ENCODE measurements around the gene SGO2.

SGO2 gene

DNA sequence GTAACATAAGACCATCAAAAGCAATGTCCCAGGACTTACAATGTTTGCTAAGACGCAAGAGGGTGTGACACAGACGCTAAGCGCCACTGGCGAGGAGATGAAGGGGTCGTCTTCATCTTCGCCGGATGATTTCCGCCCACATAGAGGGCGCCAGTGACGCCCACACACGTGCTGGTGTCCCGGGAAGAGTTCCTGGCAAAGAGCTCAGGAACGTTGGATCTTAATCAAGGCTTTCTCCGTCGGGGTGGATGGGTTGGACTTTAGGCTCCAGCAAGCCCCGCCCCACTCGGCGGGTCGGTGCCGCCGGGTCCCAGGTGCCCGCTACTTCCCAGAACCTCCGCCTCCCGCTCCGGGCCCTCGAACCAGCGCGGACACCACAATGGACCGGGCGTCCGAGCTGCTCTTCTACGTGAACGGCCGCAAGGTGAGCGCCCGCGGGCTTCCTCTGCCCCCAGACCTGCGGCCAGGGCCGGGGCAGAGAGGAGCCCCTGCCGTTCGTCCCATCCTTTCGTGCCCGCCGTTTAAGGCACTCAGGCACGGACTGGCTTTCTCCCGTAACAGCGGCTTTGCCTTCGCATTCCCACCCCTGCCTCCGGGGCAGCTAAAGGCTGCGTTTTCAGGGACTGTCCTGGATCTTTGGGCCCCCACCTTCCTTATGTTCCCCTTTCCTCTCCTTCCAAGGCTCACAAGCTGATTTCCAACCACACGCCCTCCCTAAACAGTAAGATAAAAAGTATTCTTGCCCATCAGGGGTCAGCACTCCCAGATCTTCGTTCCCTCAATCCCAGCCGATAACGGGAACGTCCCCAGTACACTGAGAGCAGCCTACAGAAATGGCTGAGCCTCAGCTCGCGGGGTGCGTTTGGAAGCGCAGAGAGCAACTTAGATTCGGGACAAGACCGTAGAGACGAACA is 60.0 kb downstream of the SGO2 start, which contains the start of gene AOX1:
Gene AOX1, plus strand, starts transcription at position 285 of the 914 bp plus-strand sequence. Its CDS starts 95 bp downstream, at position 380.
- H3K4me1 ChIP-seq (ENCODE audit: control insufficient read depth, insufficient read depth, low read length) = peaks cover 8% of the 10 kb centered on the region
- no peaks in the 10 kb centered on the region for H3K36me3 ChIP-seq (ENCODE audit: control insufficient read depth, insufficient read depth, low read length)
- H3K9me3 ChIP-seq (ENCODE audit: control insufficient read depth, low read length) = no peaks in the 10 kb centered on the region
- peaks cover 47% of the 10 kb centered on the region for H3K27me3 ChIP-seq (ENCODE audit: control insufficient read depth, insufficient read depth, low read length)
- no peak within 1 kb of the TSS for H3K4me3 ChIP-seq (ENCODE audit: low read length)
- H3K9ac ChIP-seq (ENCODE audit: low read length) = peak within 1 kb of the TSS; percentile 37

DNA sequence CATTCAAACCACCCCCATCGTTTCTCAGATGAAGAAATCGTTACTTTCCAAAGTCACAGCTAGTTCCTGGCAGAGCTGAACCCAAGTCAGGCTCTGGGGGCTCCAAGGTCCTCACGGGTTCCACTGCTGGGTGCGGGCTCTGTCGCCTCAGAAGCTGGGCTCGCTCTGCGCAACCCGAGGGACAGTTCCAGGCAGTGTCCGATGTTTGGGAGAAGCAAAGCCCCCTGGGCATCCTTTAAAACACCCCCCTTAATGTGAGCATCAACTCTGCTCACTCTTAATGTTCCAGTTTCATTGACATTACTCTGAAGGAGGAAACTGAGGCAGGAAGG is 60.6 kb downstream of the SGO2 start:
- Histone ChIP-seq H3K4me3 (ENCODE audit: low read length) (no peak overlapping the region), H3K4me1 (ENCODE audit: control insufficient read depth, insufficient read depth, low read length) (peaks cover 8% of the 10 kb centered on the region), H3K27me3 (ENCODE audit: control insufficient read depth, insufficient read depth, low read length) (peaks cover 53% of the 10 kb centered on the region), H3K9ac (ENCODE audit: low read length) (peak overlapping the region; percentile 37), H3K9me3 (ENCODE audit: control insufficient read depth, low read length) (no peaks in the 10 kb centered on the region), H3K36me3 (ENCODE audit: control insufficient read depth, insufficient read depth, low read length) (no peaks in the 10 kb centered on the region)

DNA sequence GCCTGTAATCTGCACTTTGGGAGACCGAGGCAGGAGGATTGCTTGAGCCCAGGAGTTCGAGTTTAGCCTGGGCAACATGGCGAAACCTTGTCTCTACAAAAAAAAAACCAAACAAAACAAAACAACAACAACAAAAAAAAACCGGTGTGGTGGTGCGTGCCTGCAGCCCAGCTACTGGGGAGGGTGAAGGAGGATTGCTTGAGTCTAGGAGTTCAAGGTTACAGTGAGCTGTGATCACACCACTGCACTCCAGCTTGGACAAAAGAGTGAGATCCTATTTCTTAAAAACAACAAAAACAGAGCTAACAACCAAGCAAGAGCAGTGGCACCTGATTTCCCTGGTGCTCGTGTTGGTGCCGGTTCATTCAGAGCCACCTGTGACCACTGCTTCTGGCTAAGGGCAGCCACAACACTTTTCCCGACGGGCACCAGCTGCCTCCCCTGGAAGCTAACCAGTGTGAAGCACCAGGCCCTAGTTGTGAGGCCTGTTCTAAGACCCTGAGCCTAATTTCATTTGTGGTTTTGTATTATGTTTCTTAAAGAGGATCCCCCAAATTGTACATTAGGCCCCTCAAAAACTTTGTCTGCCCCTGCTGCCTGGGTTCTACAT is 61.1 kb downstream of the SGO2 start:
- H3K4me3 ChIP-seq (ENCODE audit: low read length) = no peak overlapping the region

GRCh38 chr2:200588076-200588678 is 62.2 kb downstream of the SGO2 start:
- peaks cover 56% of the 10 kb centered on the region for H3K27me3 ChIP-seq (ENCODE audit: control insufficient read depth, insufficient read depth, low read length)
- H3K9ac ChIP-seq (ENCODE audit: low read length) = no peak overlapping the region

More for the DNA sequence above, 61.1 kb downstream of the SGO2 start:
- Histone ChIP-seq H3K9ac (ENCODE audit: low read length) (no peak overlapping the region), H3K4me1 (ENCODE audit: control insufficient read depth, insufficient read depth, low read length) (peaks cover 10% of the 10 kb centered on the region), H3K9me3 (ENCODE audit: control insufficient read depth, low read length) (no peaks in the 10 kb centered on the region), H3K36me3 (ENCODE audit: control insufficient read depth, insufficient read depth, low read length) (no peaks in the 10 kb centered on the region), H3K27me3 (ENCODE audit: control insufficient read depth, insufficient read depth, low read length) (peaks cover 56% of the 10 kb centered on the region)

DNA sequence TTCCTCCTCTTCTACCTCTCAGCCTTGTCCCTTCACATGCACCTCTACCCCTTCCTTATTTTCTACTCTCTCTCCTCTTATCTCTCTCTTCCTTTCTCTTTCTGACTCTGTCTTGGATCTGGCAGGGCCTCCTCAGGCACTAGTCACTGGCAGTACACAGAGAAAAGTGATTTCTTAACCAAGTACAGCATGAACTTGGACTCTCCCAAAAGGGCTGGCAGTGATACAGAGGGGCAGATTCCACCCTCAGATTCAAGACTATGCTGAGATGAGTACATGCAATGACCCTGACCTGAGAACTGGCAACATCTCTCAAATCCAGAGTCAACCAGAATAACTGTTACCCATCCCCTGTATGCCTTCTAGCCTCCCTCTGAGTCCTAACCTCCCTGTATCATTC is 64.1 kb downstream of the SGO2 start:
- H3K9me3 ChIP-seq (ENCODE audit: control insufficient read depth, low read length) = no peaks in the 10 kb centered on the region
- H3K27me3 ChIP-seq (ENCODE audit: control insufficient read depth, insufficient read depth, low read length) = peaks cover 56% of the 10 kb centered on the region
- H3K4me3 ChIP-seq (ENCODE audit: low read length) = no peak overlapping the region
- H3K4me1 ChIP-seq (ENCODE audit: control insufficient read depth, insufficient read depth, low read length) = peaks cover 17% of the 10 kb centered on the region
- H3K9ac ChIP-seq (ENCODE audit: low read length) = no peak overlapping the region
- no peaks in the 10 kb centered on the region for H3K36me3 ChIP-seq (ENCODE audit: control insufficient read depth, insufficient read depth, low read length)

More at GRCh38 chr2:200588076-200588678, 62.2 kb downstream of the SGO2 start:
- Histone ChIP-seq H3K4me1 (ENCODE audit: control insufficient read depth, insufficient read depth, low read length) (peaks cover 17% of the 10 kb centered on the region), H3K9me3 (ENCODE audit: control insufficient read depth, low read length) (no peaks in the 10 kb centered on the region), H3K4me3 (ENCODE audit: low read length) (no peak overlapping the region), H3K36me3 (ENCODE audit: control insufficient read depth, insufficient read depth, low read length) (no peaks in the 10 kb centered on the region)

DNA sequence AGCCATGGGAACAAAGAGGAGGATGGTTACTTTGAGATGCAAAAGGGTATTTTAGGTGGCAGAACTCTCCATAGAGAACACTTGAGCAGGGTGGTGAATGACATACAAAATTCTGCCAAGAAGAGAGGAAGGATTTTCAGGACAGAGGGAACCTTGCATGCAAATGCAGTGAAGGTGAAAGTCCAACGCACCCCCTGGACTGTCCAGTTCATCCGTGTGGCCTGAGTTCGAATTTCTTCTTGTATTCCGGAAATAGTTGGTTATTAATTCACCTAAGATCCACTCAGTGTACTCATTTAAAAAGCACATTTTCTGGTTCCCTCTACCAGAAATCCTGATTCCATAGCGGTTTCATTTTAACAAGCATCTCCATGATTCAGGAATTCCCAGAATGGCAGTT is 65.3 kb downstream of the SGO2 start:
- Histone ChIP-seq H3K36me3 (ENCODE audit: control insufficient read depth, insufficient read depth, low read length) (no peaks in the 10 kb centered on the region), H3K27me3 (ENCODE audit: control insufficient read depth, insufficient read depth, low read length) (peaks cover 54% of the 10 kb centered on the region), H3K4me3 (ENCODE audit: low read length) (no peak overlapping the region), H3K4me1 (ENCODE audit: control insufficient read depth, insufficient read depth, low read length) (peaks cover 9% of the 10 kb centered on the region), H3K9ac (ENCODE audit: low read length) (no peak overlapping the region), H3K9me3 (ENCODE audit: control insufficient read depth, low read length) (no peaks in the 10 kb centered on the region)

DNA sequence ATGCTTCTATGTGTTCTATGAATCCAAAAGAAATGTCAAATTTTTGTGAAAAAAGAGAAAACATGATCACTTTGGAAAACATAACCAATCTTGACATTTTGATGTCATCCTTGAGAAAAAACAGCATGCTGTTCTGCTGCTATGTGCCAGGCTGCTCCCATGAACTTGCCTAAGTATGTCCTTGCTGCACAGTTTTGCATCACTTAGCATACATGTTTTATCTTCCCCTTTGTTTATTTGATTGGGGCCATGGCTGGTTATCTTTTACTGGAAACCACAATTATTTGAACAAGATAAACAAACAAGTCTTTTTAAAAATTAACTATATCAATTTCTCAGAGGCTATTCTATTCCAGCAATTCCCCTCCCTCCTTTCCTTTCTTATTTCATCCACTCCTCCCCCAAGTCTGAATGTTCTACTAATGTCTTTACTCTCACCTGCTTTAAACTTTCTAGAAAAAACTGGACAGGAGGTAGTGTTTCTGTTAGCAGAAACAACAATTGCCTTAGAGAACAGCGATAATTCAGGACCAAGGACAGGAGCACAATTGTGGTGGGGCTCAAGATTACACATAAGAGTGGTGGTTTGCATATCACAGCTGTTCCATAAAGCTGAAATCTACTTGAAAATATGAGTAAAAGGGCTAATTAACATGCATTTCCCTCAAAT is 66.5 kb downstream of the SGO2 start:
- Histone ChIP-seq H3K9me3 (ENCODE audit: control insufficient read depth, low read length) (no peaks in the 10 kb centered on the region), H3K4me3 (ENCODE audit: low read length) (no peak overlapping the region), H3K9ac (ENCODE audit: low read length) (no peak overlapping the region), H3K4me1 (ENCODE audit: control insufficient read depth, insufficient read depth, low read length) (peaks cover 9% of the 10 kb centered on the region), H3K27me3 (ENCODE audit: control insufficient read depth, insufficient read depth, low read length) (peaks cover 53% of the 10 kb centered on the region), H3K36me3 (ENCODE audit: control insufficient read depth, insufficient read depth, low read length) (no peaks in the 10 kb centered on the region)

DNA sequence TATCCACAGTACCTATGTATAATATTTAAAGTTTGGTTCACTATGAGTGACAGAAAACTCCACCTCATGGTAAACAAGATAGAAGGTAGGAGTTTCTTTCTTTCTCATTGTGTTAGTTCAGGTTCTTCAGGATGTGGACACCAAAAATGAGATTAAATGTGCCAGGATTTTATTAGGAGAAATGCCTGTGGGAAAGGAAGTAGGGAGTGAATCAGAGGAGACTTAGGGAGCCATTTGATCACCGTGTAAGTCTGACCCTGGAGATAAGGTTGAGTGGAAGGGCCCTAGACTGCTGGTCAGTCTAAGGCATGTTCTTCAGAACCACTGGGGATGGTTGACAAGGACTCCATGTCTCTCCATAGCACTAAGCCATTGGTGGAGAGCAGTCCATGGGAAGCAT is 67.9 kb downstream of the SGO2 start:
- Histone ChIP-seq H3K4me1 (ENCODE audit: control insufficient read depth, insufficient read depth, low read length) (peaks cover 9% of the 10 kb centered on the region), H3K36me3 (ENCODE audit: control insufficient read depth, insufficient read depth, low read length) (no peaks in the 10 kb centered on the region), H3K4me3 (ENCODE audit: low read length) (no peak overlapping the region), H3K27me3 (ENCODE audit: control insufficient read depth, insufficient read depth, low read length) (peaks cover 46% of the 10 kb centered on the region), H3K9ac (ENCODE audit: low read length) (no peak overlapping the region), H3K9me3 (ENCODE audit: control insufficient read depth, low read length) (no peaks in the 10 kb centered on the region)

- Histone ChIP-seq H3K36me3 (ENCODE audit: control insufficient read depth, insufficient read depth, low read length) (no peaks in the 10 kb centered on the region), H3K9me3 (ENCODE audit: control insufficient read depth, low read length) (no peaks in the 10 kb centered on the region), H3K9ac (ENCODE audit: low read length) (no peak overlapping the region), H3K4me3 (ENCODE audit: low read length) (no peak overlapping the region), H3K27me3 (ENCODE audit: control insufficient read depth, insufficient read depth, low read length) (peaks cover 34% of the 10 kb centered on the region), H3K4me1 (ENCODE audit: control insufficient read depth, insufficient read depth, low read length) (peaks cover 9% of the 10 kb centered on the region)
Observed at GRCh38 chr2:200595913-200596312, 69.9 kb downstream of the SGO2 start.

DNA sequence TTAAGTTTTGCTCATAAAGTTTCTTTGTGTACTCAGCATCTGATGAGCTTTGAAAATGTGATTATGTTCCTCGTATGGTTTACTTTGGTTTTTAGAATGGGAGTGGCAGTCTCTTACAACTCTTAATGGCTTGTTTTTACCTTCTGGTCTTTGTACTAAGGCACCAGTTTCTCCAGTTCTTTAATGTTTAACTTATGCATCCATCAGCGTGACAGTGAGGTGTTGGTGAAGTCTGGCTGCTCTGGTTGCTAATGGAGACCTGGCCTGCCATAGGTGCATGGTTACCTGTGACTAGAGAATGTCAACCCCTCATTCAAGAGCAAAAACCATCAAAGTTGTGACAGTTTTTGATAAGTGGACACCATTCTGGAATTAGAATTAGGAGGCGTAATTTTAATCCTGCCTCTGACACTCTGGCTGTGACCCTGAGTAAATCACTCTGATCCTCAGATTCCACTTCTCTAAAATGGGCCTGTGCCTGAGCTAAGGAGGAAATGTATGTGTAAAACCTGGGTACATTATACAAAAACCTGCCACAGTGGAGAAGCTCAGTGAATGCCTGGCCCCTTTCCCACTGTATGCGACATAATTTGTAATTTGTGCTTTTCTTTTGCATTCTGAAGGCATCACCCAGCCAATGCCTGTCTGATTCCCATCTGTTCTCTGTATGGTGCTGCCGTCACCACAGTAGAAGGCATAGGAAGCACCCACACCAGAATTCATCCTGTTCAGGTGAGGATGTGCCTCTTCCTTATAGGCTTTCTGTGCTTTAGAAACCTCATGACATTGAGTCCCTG is 71.0 kb downstream of the SGO2 start:
- Histone ChIP-seq H3K9ac (ENCODE audit: low read length) (no peak overlapping the region), H3K36me3 (ENCODE audit: control insufficient read depth, insufficient read depth, low read length) (no peaks in the 10 kb centered on the region), H3K9me3 (ENCODE audit: control insufficient read depth, low read length) (no peaks in the 10 kb centered on the region), H3K4me1 (ENCODE audit: control insufficient read depth, insufficient read depth, low read length) (peaks cover 9% of the 10 kb centered on the region), H3K4me3 (ENCODE audit: low read length) (no peak overlapping the region), H3K27me3 (ENCODE audit: control insufficient read depth, insufficient read depth, low read length) (peaks cover 24% of the 10 kb centered on the region)

GRCh38 chr2:200599206-200599605 is 73.2 kb downstream of the SGO2 start:
- no peaks in the 10 kb centered on the region for H3K36me3 ChIP-seq (ENCODE audit: control insufficient read depth, insufficient read depth, low read length)
- H3K9ac ChIP-seq (ENCODE audit: low read length) = no peak overlapping the region
- no peaks in the 10 kb centered on the region for H3K4me1 ChIP-seq (ENCODE audit: control insufficient read depth, insufficient read depth, low read length)
- no peaks in the 10 kb centered on the region for H3K9me3 ChIP-seq (ENCODE audit: control insufficient read depth, low read length)
- H3K27me3 ChIP-seq (ENCODE audit: control insufficient read depth, insufficient read depth, low read length) = peaks cover 24% of the 10 kb centered on the region
- no peak overlapping the region for H3K4me3 ChIP-seq (ENCODE audit: low read length)
